NCI-H748 (cell line): ENCODE measurements around the gene LCNL1.

Experiments used
- DNase-seq: peaks from one replicate; lab custom pipeline; 2025; ENCODE audit not compliant: unreplicated experiment; lab: John Stamatoyannopoulos, UW

Gene LCNL1

DNA sequence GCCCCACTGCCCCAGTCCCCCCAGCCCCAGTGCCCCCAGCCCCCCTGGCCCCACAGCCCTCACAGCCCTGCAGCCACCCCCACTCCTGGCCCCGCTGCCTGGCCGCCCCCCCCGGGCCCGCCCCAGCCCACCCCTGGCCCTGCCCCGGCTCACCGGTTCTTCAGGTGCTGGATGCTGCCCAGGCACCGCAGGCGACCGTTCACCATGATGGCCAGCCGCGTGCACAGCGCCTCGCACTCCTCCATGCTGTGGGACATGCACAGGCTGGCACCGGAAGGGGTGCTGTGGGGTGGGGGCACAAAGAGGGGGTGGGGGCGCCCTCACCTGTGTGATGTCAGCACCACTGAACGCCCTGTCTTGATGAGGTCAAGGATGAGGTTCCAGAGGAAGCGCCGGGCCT lies 26.4 kb downstream of the LCNL1 start:
- DNase-seq: no peak

GRCh38 chr9:137009938-137010732 lies 27.3 kb downstream of the LCNL1 start:
- DNase-seq: no peak

- no peak for DNase-seq
These were observed 28.4 kb downstream of the LCNL1 start for GRCh38 chr9:137011156-137011555.

- DNase-seq: no peak
These were observed 29.3 kb downstream of the LCNL1 start for GRCh38 chr9:137011907-137012675.

GRCh38 chr9:137012694-137013570 lies 30.1 kb downstream of the LCNL1 start:
- no peak for DNase-seq

GRCh38 chr9:137013571-137013940 lies 30.8 kb downstream of the LCNL1 start:
- no peak for DNase-seq

DNA sequence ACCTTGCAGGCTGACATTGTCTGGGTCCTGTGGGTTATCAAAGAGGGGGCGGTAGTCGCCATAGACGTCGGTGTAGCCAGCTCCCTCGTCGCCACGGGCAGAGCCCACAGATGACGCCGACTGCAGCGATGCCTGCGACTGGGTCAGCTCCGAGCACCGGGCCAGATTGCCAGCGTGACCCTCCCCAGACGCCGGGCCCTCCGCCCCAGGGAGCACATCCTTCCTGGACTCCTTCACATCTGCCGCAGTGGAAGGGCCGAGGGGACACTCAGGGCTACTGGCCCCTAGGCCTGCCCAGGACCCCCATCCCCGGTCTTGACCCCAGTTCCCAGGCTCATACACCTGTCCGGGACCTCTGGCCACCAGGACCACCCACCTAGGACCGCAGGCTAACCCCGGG lies 31.4 kb downstream of the LCNL1 start:
- no peak for DNase-seq

DNA sequence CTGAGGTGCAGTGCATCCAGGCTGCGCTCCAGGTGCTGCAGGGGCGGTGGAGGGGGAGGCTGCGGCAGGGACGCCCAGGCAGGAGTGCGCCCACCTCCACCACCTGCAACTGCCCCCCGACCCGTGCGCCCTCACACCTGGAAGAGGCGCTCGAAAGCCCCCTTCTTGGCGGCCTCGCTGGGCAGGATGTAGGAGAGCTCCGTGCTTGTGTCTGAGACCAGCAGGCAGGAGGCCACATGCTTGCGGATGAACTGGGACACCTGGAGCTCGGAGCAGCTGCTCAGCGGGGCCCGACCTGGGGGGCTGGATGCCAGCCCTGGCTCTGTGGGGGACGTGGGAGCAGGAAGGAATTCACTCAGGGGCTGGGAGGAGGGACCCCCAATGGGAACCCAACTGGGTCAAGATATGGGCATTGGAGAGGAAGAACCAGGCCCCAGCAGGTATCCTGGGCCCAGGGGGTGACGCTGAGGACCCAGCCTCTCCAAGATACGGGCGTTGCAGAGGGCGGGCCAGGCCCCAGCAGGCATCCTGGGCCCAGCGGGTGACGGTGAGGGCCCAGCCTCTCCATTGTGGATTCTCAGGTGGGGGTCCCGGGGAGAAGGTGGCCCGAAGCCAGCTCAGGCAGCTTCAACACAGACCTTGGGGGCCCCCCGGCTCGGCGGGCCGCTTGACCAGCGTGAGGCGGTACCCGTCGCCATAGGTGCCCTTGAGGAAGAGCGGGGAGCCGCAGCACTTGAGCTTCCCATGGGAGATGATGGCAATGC lies 32.2 kb downstream of the LCNL1 start:
- DNase-seq: no peak

- no peak for DNase-seq
These were observed 32.7 kb downstream of the LCNL1 start for GRCh38 chr9:137015540-137015930.

GRCh38 chr9:137015976-137016375 lies 33.2 kb downstream of the LCNL1 start:
- no peak for DNase-seq

GRCh38 chr9:137016436-137016835 lies 33.6 kb downstream of the LCNL1 start:
- DNase-seq: no peak

DNA sequence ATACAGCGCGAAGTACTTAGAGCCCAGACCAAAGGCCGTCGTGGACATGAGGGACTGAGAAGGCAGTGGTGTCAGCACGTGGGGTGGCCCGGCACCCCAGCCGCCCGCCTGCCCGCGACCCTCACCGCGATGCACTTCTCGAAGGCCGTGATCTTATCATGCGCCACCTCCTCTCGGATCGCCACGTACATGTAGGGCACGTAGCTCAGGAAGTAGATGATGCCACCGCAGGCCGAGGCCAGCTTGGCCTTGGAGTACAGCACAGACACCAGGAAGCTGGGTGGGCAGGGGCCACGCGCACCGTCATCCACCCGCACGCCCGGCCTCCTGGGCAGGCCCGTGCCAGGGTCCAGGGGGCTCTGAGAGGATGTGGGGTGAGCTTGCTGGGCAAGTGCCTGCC lies 34.3 kb downstream of the LCNL1 start:
- no peak for DNase-seq

DNA sequence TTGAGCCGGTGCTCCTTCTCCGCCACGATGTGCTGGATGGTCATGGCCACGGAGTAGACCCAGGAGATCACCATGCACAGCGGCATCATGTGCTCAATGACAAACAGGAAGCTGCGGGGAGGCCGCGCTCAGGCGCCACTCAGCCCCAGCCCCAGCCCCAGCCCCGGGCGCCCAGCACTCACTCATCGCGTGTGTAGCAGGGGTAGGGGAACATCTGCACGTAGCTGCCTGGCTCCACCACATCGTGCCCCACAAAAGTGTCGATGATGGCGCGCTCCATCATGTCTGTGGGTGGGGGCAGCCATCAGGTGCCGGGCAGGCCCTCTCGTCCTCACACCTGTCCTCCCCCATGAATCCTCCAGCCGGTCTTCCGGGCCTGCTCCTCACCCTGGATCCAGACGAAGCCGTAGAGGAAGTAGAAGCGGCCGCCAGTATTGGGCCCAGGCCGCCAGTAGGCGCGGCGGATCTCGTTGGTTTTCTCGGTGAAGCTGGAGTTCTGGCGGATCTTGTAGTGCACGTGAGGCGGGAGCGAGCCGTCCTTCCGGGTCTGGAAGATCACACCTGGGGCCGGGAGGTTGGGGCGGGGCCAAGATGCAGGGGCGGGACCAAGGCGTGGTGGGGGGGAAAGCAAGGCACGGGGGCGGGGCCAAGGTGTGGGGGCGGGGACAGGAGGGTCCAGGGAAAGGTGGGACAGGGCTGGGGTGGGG lies 35.2 kb downstream of the LCNL1 start:
- no peak for DNase-seq

- no peak for DNase-seq
These were observed 36.2 kb downstream of the LCNL1 start for GRCh38 chr9:137018761-137019559.

DNA sequence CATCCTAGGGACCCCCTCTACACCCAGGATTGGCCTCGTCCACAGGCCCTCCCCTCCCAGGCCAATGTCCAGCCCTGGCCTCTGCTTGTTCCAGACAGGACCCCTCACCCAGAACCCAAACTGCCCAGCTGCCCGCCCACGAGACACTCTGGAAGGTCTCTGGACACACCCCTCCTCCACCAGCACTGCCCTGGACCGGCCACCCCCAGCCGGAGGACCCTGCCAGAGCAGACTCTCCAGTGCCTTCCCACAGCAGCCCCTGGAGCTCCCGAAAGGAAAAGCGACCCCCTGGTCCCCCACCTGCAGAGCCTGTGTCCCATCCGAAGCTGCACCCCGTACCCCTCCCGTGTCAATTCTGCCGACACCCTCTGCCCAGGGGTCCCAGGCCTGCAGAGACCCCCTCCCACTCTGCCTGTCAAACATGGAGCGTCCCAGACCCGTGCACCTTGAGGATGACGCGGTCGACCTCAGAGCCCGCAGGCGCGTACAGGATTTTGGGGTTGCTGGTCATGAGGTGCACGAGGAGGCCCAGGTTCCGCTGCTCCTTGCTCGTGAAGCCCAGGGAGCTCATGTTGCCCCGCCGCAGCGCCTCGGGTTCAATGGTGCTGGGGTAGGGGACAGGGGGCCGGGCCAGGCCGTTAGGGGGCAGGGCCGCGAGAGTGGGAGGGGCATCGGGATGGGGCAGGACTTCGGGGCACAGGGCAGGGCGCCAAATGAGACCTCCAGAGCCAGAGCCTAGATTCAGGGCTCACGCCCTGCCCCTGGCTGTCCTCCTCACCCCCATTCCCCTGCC lies 37.3 kb downstream of the LCNL1 start:
- DNase-seq: no peak

DNA sequence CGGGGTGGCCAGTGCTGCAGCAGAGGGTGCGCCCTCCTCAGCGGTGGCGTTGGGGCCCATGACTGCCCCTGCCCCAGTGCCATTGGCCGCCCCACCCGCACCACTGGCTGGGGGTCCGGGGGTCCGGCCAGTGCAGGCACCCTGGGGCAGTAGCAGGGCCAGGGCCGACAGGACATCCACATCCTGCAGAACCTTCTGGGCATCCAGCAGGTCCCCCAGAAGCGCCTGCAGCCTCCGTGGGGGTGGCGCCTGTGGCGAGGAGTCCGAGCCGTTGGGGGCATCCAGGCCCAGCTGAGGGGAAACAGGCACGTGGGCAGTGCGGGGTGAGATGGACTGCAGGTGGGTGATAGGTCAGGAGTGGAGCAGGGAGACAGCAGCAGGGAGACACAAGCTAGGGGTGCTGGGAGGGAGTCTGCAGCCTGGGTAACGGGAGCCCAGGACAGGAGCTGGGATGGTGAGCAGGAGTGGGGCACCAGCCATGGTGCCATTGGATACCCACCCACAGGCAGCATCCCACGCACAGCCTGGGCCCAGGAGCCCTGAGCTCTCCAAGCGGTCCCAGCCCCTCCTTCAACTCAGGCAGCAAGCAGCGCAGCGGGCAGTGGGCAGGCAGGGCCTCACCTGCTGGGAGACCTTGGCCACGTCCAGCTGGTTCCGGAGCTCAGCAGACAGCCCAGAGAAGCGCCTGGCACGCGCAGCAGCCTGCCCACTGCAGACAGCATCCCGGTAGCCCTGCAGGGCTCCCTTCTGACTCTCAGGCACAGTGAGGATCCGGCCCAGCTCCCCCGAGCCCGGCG lies 38.2 kb downstream of the LCNL1 start:
- DNase-seq: no peak

DNA sequence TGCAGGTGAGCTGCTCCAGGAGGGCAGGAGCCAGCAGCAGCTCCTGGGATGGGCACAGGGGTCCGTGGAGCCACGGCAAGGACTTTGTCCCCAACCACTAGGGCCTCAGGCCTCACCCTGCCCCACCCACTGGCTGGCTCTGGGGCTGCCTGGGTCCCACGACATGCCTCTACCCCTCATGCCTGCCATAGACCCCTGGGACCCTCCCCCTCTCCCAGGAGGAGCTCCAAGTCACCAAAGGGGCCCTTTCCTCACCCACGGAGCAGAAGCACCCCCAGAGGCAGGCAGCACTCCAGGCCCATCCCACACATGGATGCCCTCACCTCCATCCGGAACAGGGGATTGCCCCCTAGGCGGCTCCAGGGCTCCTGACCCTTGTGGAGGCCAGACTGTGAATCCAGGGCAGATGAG lies 38.8 kb downstream of the LCNL1 start:
- no peak for DNase-seq
